Nephron (organoid): ENCODE measurements around the gene DDIT3.
"Not testable (repeated sequence)": the region's sequence is repeated elsewhere in the genome, so short reads cannot be mapped to it uniquely, and the experiment has no call there.

Experiments
- H3K27ac Mint-ChIP-seq, 3 experiments: 2 replicates each; pipeline ENCODE4 v1.8.0; 2020; ENCODE audit warnings: mixed read lengths in 3 of 3, mild to moderate bottlenecking in 2 of 3, moderate library complexity in 1 of 3
- H3K27me3 Mint-ChIP-seq: 2 replicates; pipeline ENCODE4 v1.8.0; 2021; ENCODE audit warnings: low read depth, mild to moderate bottlenecking, moderate library complexity, mixed read lengths
- H3K36me3 Mint-ChIP-seq: 2 replicates; pipeline ENCODE4 v1.8.0; 2020; ENCODE audit warnings: low read depth, mixed read lengths
- H3K4me1 Mint-ChIP-seq: 2 replicates; pipeline ENCODE4 v1.8.0; 2020; ENCODE audit warnings: mixed read lengths
- H3K4me3 Mint-ChIP-seq, 3 experiments: 2 replicates each; pipeline ENCODE4 v1.8.0; 2020; ENCODE audit warnings: mild to moderate bottlenecking in 3 of 3, mixed read lengths in 3 of 3, moderate library complexity in 2 of 3
- H3K9me3 Mint-ChIP-seq: 2 replicates; pipeline ENCODE4 v1.8.0; 2020; ENCODE audit warnings: mixed read lengths
- CTCF ChIP-seq, 3 experiments: fragments of 200-600 bp; sonication (generic); IDR thresholded peaks; one replicate each; pipeline ENCODE4 v1.5.0; 2021; ENCODE audit warnings: antibody characterized with exemption in 3 of 3; ENCODE audit not compliant: unreplicated experiment in 3 of 3

Gene DDIT3

GRCh38 chr12:57514720-57515407 is 5.5 kb downstream of the DDIT3 start:
- Mint-ChIP-seq H3K9me3 (no peaks in the 10 kb centered on the region), H3K4me3 (no peak overlapping the region), H3K27me3 (no peaks in the 10 kb centered on the region), H3K4me1 (peaks cover 21% of the 10 kb centered on the region), H3K36me3 (peaks cover 79% of the 10 kb centered on the region), H3K27ac (no peak overlapping the region)
- TF ChIP-seq CTCF (IDR thresholded peaks at IDR 0.05; ENCODE audit: unreplicated experiment in 3 of 3): no peak

GRCh38 chr12:57514246-57514645 is 6.1 kb downstream of the DDIT3 start:
- H3K36me3 Mint-ChIP-seq: peaks cover 82% of the 10 kb centered on the region
- not testable (repeated sequence) for H3K27me3 Mint-ChIP-seq

GRCh38 chr12:57513677-57514076 is 6.6 kb downstream of the DDIT3 start:
- H3K9me3 Mint-ChIP-seq, H3K27me3 Mint-ChIP-seq, H3K27ac Mint-ChIP-seq, H3K4me3 Mint-ChIP-seq: not testable (repeated sequence)
- peaks cover 82% of the 10 kb centered on the region for H3K36me3 Mint-ChIP-seq
- peaks cover 13% of the 10 kb centered on the region for H3K4me1 Mint-ChIP-seq

More at GRCh38 chr12:57514246-57514645, 6.1 kb downstream of the DDIT3 start:
- peaks cover 19% of the 10 kb centered on the region for H3K4me1 Mint-ChIP-seq
- not testable (repeated sequence) for H3K27ac Mint-ChIP-seq, H3K4me3 Mint-ChIP-seq, H3K9me3 Mint-ChIP-seq

GRCh38 chr12:57513266-57513665 is 7.0 kb downstream of the DDIT3 start:
- H3K9me3 Mint-ChIP-seq: peaks cover 4% of the 10 kb centered on the region
- TF ChIP-seq CTCF (IDR thresholded peaks at IDR 0.05; ENCODE audit: unreplicated experiment in 3 of 3): no peak
- no peak overlapping the region for H3K4me3 Mint-ChIP-seq
- H3K36me3 Mint-ChIP-seq: peaks cover 82% of the 10 kb centered on the region
- peaks cover 9% of the 10 kb centered on the region for H3K4me1 Mint-ChIP-seq
- H3K27ac Mint-ChIP-seq: no peak overlapping the region
- H3K27me3 Mint-ChIP-seq: no peaks in the 10 kb centered on the region

- Mint-ChIP-seq H3K4me3 (no peak overlapping the region), H3K36me3 (peaks cover 81% of the 10 kb centered on the region), H3K4me1 (peaks cover 4% of the 10 kb centered on the region), H3K27me3 (no peaks in the 10 kb centered on the region), H3K9me3 (peaks cover 4% of the 10 kb centered on the region), H3K27ac (no peak overlapping the region)
- TF ChIP-seq CTCF (IDR thresholded peaks at IDR 0.05; ENCODE audit: unreplicated experiment in 3 of 3): no peak
Measured at GRCh38 chr12:57512665-57513064, 7.6 kb downstream of the DDIT3 start.

GRCh38 chr12:57511588-57512325 is 8.6 kb downstream of the DDIT3 start:
- no peak for TF ChIP-seq CTCF (IDR thresholded peaks at IDR 0.05; ENCODE audit: unreplicated experiment in 3 of 3)
- no peak overlapping the region for H3K27ac Mint-ChIP-seq
- H3K36me3 Mint-ChIP-seq: peaks cover 73% of the 10 kb centered on the region
- no peaks in the 10 kb centered on the region for H3K27me3 Mint-ChIP-seq
- H3K4me1 Mint-ChIP-seq: no peaks in the 10 kb centered on the region
- peaks cover 4% of the 10 kb centered on the region for H3K9me3 Mint-ChIP-seq
- H3K4me3 Mint-ChIP-seq: no peak overlapping the region

- H3K4me1 Mint-ChIP-seq: no peaks in the 10 kb centered on the region
- H3K27ac Mint-ChIP-seq: no peak overlapping the region
- peaks cover 4% of the 10 kb centered on the region for H3K9me3 Mint-ChIP-seq
- peaks cover 73% of the 10 kb centered on the region for H3K36me3 Mint-ChIP-seq
- no peaks in the 10 kb centered on the region for H3K27me3 Mint-ChIP-seq
- no peak for TF ChIP-seq CTCF (IDR thresholded peaks at IDR 0.05; ENCODE audit: unreplicated experiment in 3 of 3)
- H3K4me3 Mint-ChIP-seq: no peak overlapping the region
Measured at GRCh38 chr12:57511161-57511560, 9.2 kb downstream of the DDIT3 start.

GRCh38 chr12:57507796-57508195 is 12.5 kb downstream of the DDIT3 start:
- not testable (repeated sequence) for H3K9me3 Mint-ChIP-seq, H3K27me3 Mint-ChIP-seq, H3K4me3 Mint-ChIP-seq, H3K27ac Mint-ChIP-seq, H3K4me1 Mint-ChIP-seq
- H3K36me3 Mint-ChIP-seq: peaks cover 75% of the 10 kb centered on the region

GRCh38 chr12:57506541-57506940 is 13.8 kb downstream of the DDIT3 start:
- not testable (repeated sequence) for H3K27me3 Mint-ChIP-seq, H3K27ac Mint-ChIP-seq, H3K4me3 Mint-ChIP-seq, H3K4me1 Mint-ChIP-seq, H3K9me3 Mint-ChIP-seq
- H3K36me3 Mint-ChIP-seq: peaks cover 73% of the 10 kb centered on the region
